IMR-90 (cell line): Measurements from ENCODE around the gene TMEM208. TPM values are rescaled to one million over a fixed set of nuclear protein-coding genes. Genes with fewer than 3 reads are reported as not detected.
A peak's percentile ranks its signal among the peaks of the same experiment; 100 is the strongest.

ENCODE experiments used
- BHLHE40 ChIP-seq: fragments of 150-350 bp; IDR thresholded peaks from 2 replicates; pipeline ENCODE4 v1.6.1; 2016; ENCODE audit warnings: mild to moderate bottlenecking, low read depth, low read length
- MAFK ChIP-seq: IDR thresholded peaks from 2 replicates; pipeline ENCODE4 v1.6.1; 2012; ENCODE audit warnings: low read depth, low read length, improper control_type of control experiment
- POLR2A ChIP-seq: IDR thresholded peaks from 2 replicates; pipeline ENCODE4 v1.6.1; 2012; ENCODE audit warnings: mild to moderate bottlenecking, low read depth, low read length
- polyA plus RNA-seq, 3 experiments: library from polyadenylated mRNA; depleted of rRNA; stranded (reverse); fragments of >200 nt; gene quantifications; 2 replicates each; pipeline ENCODE4 v1.2.3, GENCODE V29; 2012; ENCODE audit warnings: low replicate concordance in 1 of 3
- total RNA-seq: library from RNA; depleted of rRNA; stranded (reverse); fragments of >200 nt; gene quantifications from 2 replicates; pipeline ENCODE4 v1.2.3, GENCODE V29; 2012
- TF ChIP-seq, protein P1 (sequence below): fragments of 150-350 bp; IDR thresholded peaks from 2 replicates; pipeline ENCODE4 v1.6.1; 2016; ENCODE audit warnings: low read depth, mild to moderate bottlenecking, low read length, moderate library complexity, borderline replicate concordance

Gene TMEM208
- total and polyA plus RNA-seq, 2 of the 4 experiments (the other 2 are of a cell fraction) = 65.6 to 66.5 TPM

GRCh38 chr16:67226804-67227566, at the start of gene TMEM208 (continued):
- no peak for TF ChIP-seq BHLHE40
- TF ChIP-seq, protein P1, sequence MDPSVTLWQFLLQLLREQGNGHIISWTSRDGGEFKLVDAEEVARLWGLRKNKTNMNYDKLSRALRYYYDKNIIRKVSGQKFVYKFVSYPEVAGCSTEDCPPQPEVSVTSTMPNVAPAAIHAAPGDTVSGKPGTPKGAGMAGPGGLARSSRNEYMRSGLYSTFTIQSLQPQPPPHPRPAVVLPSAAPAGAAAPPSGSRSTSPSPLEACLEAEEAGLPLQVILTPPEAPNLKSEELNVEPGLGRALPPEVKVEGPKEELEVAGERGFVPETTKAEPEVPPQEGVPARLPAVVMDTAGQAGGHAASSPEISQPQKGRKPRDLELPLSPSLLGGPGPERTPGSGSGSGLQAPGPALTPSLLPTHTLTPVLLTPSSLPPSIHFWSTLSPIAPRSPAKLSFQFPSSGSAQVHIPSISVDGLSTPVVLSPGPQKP = no peak
- TF ChIP-seq POLR2A = peak; percentile 82
- no peak for TF ChIP-seq MAFK
